Lower lobe of right lung (tissue), 2 donors: Measurements from ENCODE around the gene MCIDAS. TPM values are rescaled to one million over a fixed set of nuclear protein-coding genes. Genes with fewer than 3 reads are reported as not detected.

Experiments
- ATAC-seq, 2 donors: fragments of 200-7000 bp; cut with Tn5 transposase; one replicate each; pipeline ENCODE4 v1.9.1; 2020 to 2022; ENCODE audit warnings: mild to moderate bottlenecking in 2 of 2, moderate library complexity in 2 of 2
- DNase-seq: peaks from one replicate; pipeline ENCODE4 v3.0.0-alpha.2; 2020
- H3K27ac ChIP-seq: fragments of 200-600 bp; one replicate; pipeline ENCODE4 v1.8.0; 2022
- H3K27me3 ChIP-seq: fragments of 200-600 bp; one replicate; pipeline ENCODE4 v1.8.0; 2022; ENCODE audit warnings: low read depth
- H3K36me3 ChIP-seq: fragments of 200-600 bp; one replicate; pipeline ENCODE4 v1.8.0; 2022; ENCODE audit warnings: mild to moderate bottlenecking
- H3K4me1 ChIP-seq: fragments of 200-600 bp; one replicate; pipeline ENCODE4 v1.8.0; 2022
- H3K4me3 ChIP-seq: fragments of 200-600 bp; one replicate; pipeline ENCODE4 v1.8.0; 2022; ENCODE audit warnings: mild to moderate bottlenecking
- H3K9me3 ChIP-seq: fragments of 200-600 bp; one replicate; pipeline ENCODE4 v1.8.0; 2022
- CTCF ChIP-seq: fragments of 200-600 bp; IDR thresholded peaks from one replicate; pipeline ENCODE4 v1.8.0; 2022; ENCODE audit warnings: antibody characterized with exemption, mild to moderate bottlenecking
- intact Hi-C: fragments of 100-400 bp; cut with DNase I; formaldehyde crosslinking; loops from one replicate; pipeline ENCODE4 v1.11.0; 2022
- microRNA-seq: library from miRNA; unstranded; fragments of <30 nt; microRNA quantifications from one replicate; pipeline ENCODE4 v1.2.0, GENCODE V29; 2020; ENCODE audit warnings: borderline number of aligned reads
- total RNA-seq: library from RNA; stranded (reverse); fragmentation: NEBNext Ultra II Directional; extraction: Animal tissue kit (Norgen Biotek cat#: 25700); gene quantifications from one replicate; pipeline ENCODE4 v1.2.1, GENCODE V29; 2021
- donor health status: DM: no; HTN: yes; CAD: no; lungs with severe emphysema.

The MCIDAS gene
- total RNA-seq, 1 donor from 2014 or later: 0.56 TPM

GRCh38 chr5:55172051-55172899 lies 54.8 kb downstream of the MCIDAS start:
- H3K27me3 ChIP-seq: peaks cover 47% of the 10 kb centered on the region
- peak; percentile 87 for TF ChIP-seq CTCF
- peak; percentile 90 to 93 for ATAC-seq
- H3K4me1 ChIP-seq: peaks cover 33% of the 10 kb centered on the region
- peak overlapping the region; percentile 54 for H3K4me3 ChIP-seq
- no peaks in the 10 kb centered on the region for H3K36me3 ChIP-seq
- no peak overlapping the region for H3K27ac ChIP-seq
- no peak for DNase-seq
- H3K9me3 ChIP-seq: no peaks in the 10 kb centered on the region
- intact Hi-C loops: no loop called here

DNA sequence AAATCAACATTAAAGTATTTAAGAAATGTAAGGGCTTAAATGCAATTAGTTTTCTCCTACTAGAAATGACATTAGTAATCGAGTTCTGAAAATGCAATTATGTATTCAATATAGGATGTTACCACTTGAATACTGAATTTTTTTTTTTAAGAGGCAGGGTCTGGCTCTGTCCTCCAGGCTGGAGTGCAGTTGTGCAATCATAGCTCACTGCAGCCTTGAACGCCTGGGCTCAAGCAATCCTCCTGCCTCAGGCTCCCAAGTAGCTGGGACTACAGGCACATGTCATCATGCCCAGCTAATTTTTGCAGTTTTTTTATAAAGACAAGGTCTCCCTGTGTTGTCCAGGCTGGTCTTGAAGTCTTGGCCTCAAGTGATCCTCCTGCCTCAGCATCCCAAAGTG lies 55.6 kb downstream of the MCIDAS start:
- Histone ChIP-seq H3K4me3 (no peak overlapping the region), H3K4me1 (peaks cover 27% of the 10 kb centered on the region), H3K9me3 (no peaks in the 10 kb centered on the region), H3K27ac (no peak overlapping the region), H3K36me3 (no peaks in the 10 kb centered on the region), H3K27me3 (peaks cover 39% of the 10 kb centered on the region)
- no peak for TF ChIP-seq CTCF
- no peak for ATAC-seq
- DNase-seq: no peak
- intact Hi-C loops: no loop called here

Small RNAs within 50 kb of the gene (microRNA-seq; reads per million reads assigned to microRNA genes)
- gene MIR449A (178 reads per million, percentile 61 among the genes with 10 or more reads in this experiment), gene MIR449B (3.5 reads per million), gene MIR449C (10.6 reads per million, percentile 14 among the genes with 10 or more reads in this experiment)

Other genes with a start within 250 kb of the MCIDAS start
- gene ESM1, start 241.7 kb downstream of the MCIDAS start, total RNA-seq: 0.68 TPM
- 1.8 TPM for gene GZMK, start 203.1 kb downstream of the MCIDAS start, total RNA-seq
- 9.6 TPM for gene GZMA, start 124.7 kb downstream of the MCIDAS start, total RNA-seq
- 10.8 TPM for gene GPX8, start 67.1 kb downstream of the MCIDAS start, total RNA-seq
- 0.24 TPM for gene CDC20B, start 54.1 kb downstream of the MCIDAS start, total RNA-seq
- gene CCNO, start 6.3 kb upstream of the MCIDAS start, total RNA-seq: 2.2 TPM
- gene DHX29, start 80.4 kb upstream of the MCIDAS start, total RNA-seq: 22.2 TPM
- 57.0 TPM for gene MTREX, start 80.7 kb upstream of the MCIDAS start, total RNA-seq